Measurements from ENCODE around the gene PEPD.

PEPD gene

GRCh38 chr19:33547676-33548075, 26.1 kb upstream of the PEPD start:
- DNase-seq (ENCODE audit: low read depth in 1 of 2, low spot score in 1 of 2) = no peak

GRCh38 chr19:33546656-33547055, 25.1 kb upstream of the PEPD start:
- DNase-seq (ENCODE audit: low read depth in 1 of 2, low spot score in 1 of 2) = no peak

- no peak for DNase-seq (ENCODE audit: low read depth in 1 of 2, low spot score in 1 of 2)
Observed at GRCh38 chr19:33545217-33545981, 23.8 kb upstream of the PEPD start.

- DNase-seq (ENCODE audit: low read depth in 1 of 2, low spot score in 1 of 2) = no peak
Observed at GRCh38 chr19:33535226-33535625, 13.6 kb upstream of the PEPD start.

GRCh38 chr19:33532859-33533460, 11.4 kb upstream of the PEPD start:
- DNase-seq (ENCODE audit: low read depth in 1 of 2, low spot score in 1 of 2) = no peak

GRCh38 chr19:33530842-33531241, 9.3 kb upstream of the PEPD start:
- no peak for DNase-seq (ENCODE audit: low read depth in 1 of 2, low spot score in 1 of 2)

- no peak for DNase-seq (ENCODE audit: low read depth in 1 of 2, low spot score in 1 of 2)
Observed at GRCh38 chr19:33530296-33530695, 8.7 kb upstream of the PEPD start.

GRCh38 chr19:33529094-33529676, 7.6 kb upstream of the PEPD start:
- DNase-seq (ENCODE audit: low read depth in 1 of 2, low spot score in 1 of 2) = no peak

- no peak for DNase-seq (ENCODE audit: low read depth in 1 of 2, low spot score in 1 of 2)
Observed at GRCh38 chr19:33528404-33528803, 6.8 kb upstream of the PEPD start.

- DNase-seq (ENCODE audit: low read depth in 1 of 2, low spot score in 1 of 2) = no peak
Observed at GRCh38 chr19:33527125-33527524, 5.5 kb upstream of the PEPD start.

- DNase-seq (ENCODE audit: low read depth in 1 of 2, low spot score in 1 of 2) = no peak
Observed at GRCh38 chr19:33524024-33524664, 2.6 kb upstream of the PEPD start.

- no peak for DNase-seq (ENCODE audit: low read depth in 1 of 2, low spot score in 1 of 2)
Observed at GRCh38 chr19:33523167-33523566, 1.6 kb upstream of the PEPD start.

GRCh38 chr19:33522371-33522662, 726 bp upstream of the PEPD start:
- DNase-seq (ENCODE audit: low read depth in 1 of 2, low spot score in 1 of 2) = no peak

GRCh38 chr19:33520844-33521479, 629 bp downstream of the PEPD start:
- no peak for DNase-seq (ENCODE audit: low read depth in 1 of 2, low spot score in 1 of 2)

- no peak for DNase-seq (ENCODE audit: low read depth in 1 of 2, low spot score in 1 of 2)
Observed at GRCh38 chr19:33520048-33520643, 1.4 kb downstream of the PEPD start.

GRCh38 chr19:33519416-33519815, 2.2 kb downstream of the PEPD start:
- no peak for DNase-seq (ENCODE audit: low read depth in 1 of 2, low spot score in 1 of 2)

- no peak for DNase-seq (ENCODE audit: low read depth in 1 of 2, low spot score in 1 of 2)
Observed at GRCh38 chr19:33518541-33518940, 3.0 kb downstream of the PEPD start.

- no peak for DNase-seq (ENCODE audit: low read depth in 1 of 2, low spot score in 1 of 2)
Observed at GRCh38 chr19:33517922-33518321, 3.7 kb downstream of the PEPD start.

- no peak for DNase-seq (ENCODE audit: low read depth in 1 of 2, low spot score in 1 of 2)
Observed at GRCh38 chr19:33515921-33516320, 5.7 kb downstream of the PEPD start.

GRCh38 chr19:33514885-33515551, 6.6 kb downstream of the PEPD start:
- DNase-seq (ENCODE audit: low read depth in 1 of 2, low spot score in 1 of 2) = no peak

GRCh38 chr19:33513424-33513823, 8.2 kb downstream of the PEPD start:
- DNase-seq (ENCODE audit: low read depth in 1 of 2, low spot score in 1 of 2) = no peak

All from activated CD4-positive, alpha-beta T cell treated with anti-CD3 and anti-CD28 coated beads, Interleukin-2, amount 50 U/mL, for 24 hours (primary cell).